Lung (tissue), 12 donors: ENCODE measurements around the gene SCMH1. TPM values are rescaled to one million over a fixed set of nuclear protein-coding genes. Genes with fewer than 3 reads are reported as not detected.

Source experiments
- ATAC-seq: fragments of 200-7000 bp; cut with Tn5 transposase; one replicate; pipeline ENCODE4 v1.9.1; 2020; ENCODE audit warnings: moderate number of reproducible peaks; ENCODE audit not compliant: insufficient read depth, low FRiP score
- DNase-seq, 3 donors: peaks; one replicate each; pipeline ENCODE4 v3.0.0-alpha.2; 2013 to 2017
- H3K27ac ChIP-seq, 2 donors: one replicate each; pipeline ENCODE4 v1.5.1; 2013; ENCODE audit warnings: mild to moderate bottlenecking in 2 of 2, moderate library complexity in 2 of 2, control low read depth in 1 of 2, inconsistent platforms in 1 of 2, low read depth in 1 of 2, low read length in 1 of 2
- H3K27me3 ChIP-seq, 3 donors: one replicate each; pipeline ENCODE4 v1.5.1; 2013; ENCODE audit warnings: low read length in 2 of 3; ENCODE audit not compliant: control insufficient read depth in 3 of 3, insufficient read depth in 3 of 3
- H3K36me3 ChIP-seq, 4 donors: one replicate each; pipeline ENCODE4 v1.5.1; 2013; ENCODE audit warnings: low read length in 4 of 4, mild to moderate bottlenecking in 1 of 4, moderate library complexity in 1 of 4; ENCODE audit not compliant: control insufficient read depth in 4 of 4, insufficient read depth in 4 of 4
- H3K4me1 ChIP-seq, 5 donors: one replicate each; pipeline ENCODE4 v1.5.1; 2013; ENCODE audit warnings: low read length in 5 of 5, mild to moderate bottlenecking in 2 of 5, moderate library complexity in 1 of 5; ENCODE audit not compliant: control insufficient read depth in 5 of 5, insufficient read depth in 5 of 5
- H3K4me3 ChIP-seq: one replicate; pipeline ENCODE4 v1.5.1; 2013; ENCODE audit warnings: mild to moderate bottlenecking, control low read depth, moderate library complexity
- H3K9ac ChIP-seq, 2 donors: one replicate each; pipeline ENCODE4 v1.5.1; 2013; ENCODE audit warnings: low read length in 2 of 2, control low read depth in 1 of 2; ENCODE audit not compliant: insufficient read depth in 1 of 2
- H3K9me3 ChIP-seq, 4 donors: one replicate each; pipeline ENCODE4 v1.5.1; 2013; ENCODE audit warnings: low read length in 3 of 4, mild to moderate bottlenecking in 1 of 4, moderate library complexity in 1 of 4; ENCODE audit not compliant: control insufficient read depth in 4 of 4, insufficient read depth in 3 of 4
- WGBS, 2 donors: extraction: QIAGEN DNeasy Blood & Tissue Kit; methylation state at CpG; one replicate each; pipeline ENCODE4 v1.1.7; 2013; 5-methylcytosine and 5-hydroxymethylcytosine counted together
- polyA plus RNA-seq, 2 donors: library from polyadenylated mRNA; stranded (reverse); fragments of 200-250 nt; gene quantifications; one replicate each; pipeline ENCODE4 v1.2.1, GENCODE V29; 2013
- total RNA-seq, 2 donors: library from RNA; depleted of rRNA in 1 of 2; stranded (reverse); fragments of >200 nt in 1 of 2; gene quantifications; one replicate each; pipeline ENCODE4 v1.2.1, GENCODE V29; 2014 to 2021
- TF ChIP-seq, protein P1 (sequence below): IDR thresholded peaks from 2 replicates; pipeline ENCODE4 v1.5.1; 2012; ENCODE audit warnings: mild to moderate bottlenecking; ENCODE audit errors: control extremely low read depth, extremely low read depth
- donor health status: control.
- donor health status: control.
- donor health status: Bipolar disorder and iron deficiency.
- donor health status: healthy.
- donor health status: DM: yes; HTN: yes; CAD: no.

Gene SCMH1
- total and polyA plus RNA-seq, 4 donors, result 20.7 to 43.5 (median 28.8) TPM

DNA sequence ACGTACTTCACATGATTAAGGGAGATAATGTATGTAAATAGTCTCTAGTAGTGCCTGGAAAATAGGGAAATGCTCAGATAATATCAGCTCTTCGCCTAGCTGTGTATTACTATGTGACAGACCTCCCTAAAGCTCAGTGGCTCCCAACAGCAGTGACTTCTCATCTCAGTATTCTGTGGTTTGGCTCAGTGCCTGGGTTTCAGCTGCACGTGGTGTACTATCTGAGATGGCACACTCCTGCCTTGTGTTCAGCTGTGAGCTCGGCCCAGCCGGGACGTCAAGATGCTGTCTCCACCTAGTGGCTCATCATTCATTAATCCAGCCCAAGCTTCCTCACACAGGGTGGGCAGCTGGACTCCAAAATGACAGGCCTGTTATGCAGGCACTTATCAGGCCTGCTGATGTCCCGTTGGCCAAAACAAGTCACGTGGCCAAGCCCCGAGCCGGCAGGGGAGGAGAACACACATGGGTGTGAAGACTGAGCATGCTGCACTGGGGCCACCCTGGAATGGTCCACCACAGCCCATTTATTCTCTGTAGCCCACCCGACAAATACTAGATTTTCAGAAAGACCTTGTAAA is 238.4 kb downstream of the SCMH1 start:
- no peaks in the 10 kb centered on the region for H3K27me3 ChIP-seq
- H3K9ac ChIP-seq, result no peak overlapping the region
- no peaks in the 10 kb centered on the region for H3K9me3 ChIP-seq
- H3K36me3 ChIP-seq, result peaks cover 0 to 35% (median 8%) of the 10 kb centered on the region in 4 donors
- WGBS, 2 donors, result 21 to 33% methylated on average over 11 of the region's 11 CpGs
- DNase-seq (peak; percentile 93 to 97 (median 96)), ATAC-seq (peak; percentile 89)
- peaks cover 0 to 11% (median 6%) of the 10 kb centered on the region in 5 donors for H3K4me1 ChIP-seq
- peak overlapping the region in 1 of 2 donors; percentile 17 for H3K27ac ChIP-seq
- no peak overlapping the region for H3K4me3 ChIP-seq
- TF ChIP-seq, protein P1, sequence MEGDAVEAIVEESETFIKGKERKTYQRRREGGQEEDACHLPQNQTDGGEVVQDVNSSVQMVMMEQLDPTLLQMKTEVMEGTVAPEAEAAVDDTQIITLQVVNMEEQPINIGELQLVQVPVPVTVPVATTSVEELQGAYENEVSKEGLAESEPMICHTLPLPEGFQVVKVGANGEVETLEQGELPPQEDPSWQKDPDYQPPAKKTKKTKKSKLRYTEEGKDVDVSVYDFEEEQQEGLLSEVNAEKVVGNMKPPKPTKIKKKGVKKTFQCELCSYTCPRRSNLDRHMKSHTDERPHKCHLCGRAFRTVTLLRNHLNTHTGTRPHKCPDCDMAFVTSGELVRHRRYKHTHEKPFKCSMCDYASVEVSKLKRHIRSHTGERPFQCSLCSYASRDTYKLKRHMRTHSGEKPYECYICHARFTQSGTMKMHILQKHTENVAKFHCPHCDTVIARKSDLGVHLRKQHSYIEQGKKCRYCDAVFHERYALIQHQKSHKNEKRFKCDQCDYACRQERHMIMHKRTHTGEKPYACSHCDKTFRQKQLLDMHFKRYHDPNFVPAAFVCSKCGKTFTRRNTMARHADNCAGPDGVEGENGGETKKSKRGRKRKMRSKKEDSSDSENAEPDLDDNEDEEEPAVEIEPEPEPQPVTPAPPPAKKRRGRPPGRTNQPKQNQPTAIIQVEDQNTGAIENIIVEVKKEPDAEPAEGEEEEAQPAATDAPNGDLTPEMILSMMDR, result peak; percentile 13

DNA sequence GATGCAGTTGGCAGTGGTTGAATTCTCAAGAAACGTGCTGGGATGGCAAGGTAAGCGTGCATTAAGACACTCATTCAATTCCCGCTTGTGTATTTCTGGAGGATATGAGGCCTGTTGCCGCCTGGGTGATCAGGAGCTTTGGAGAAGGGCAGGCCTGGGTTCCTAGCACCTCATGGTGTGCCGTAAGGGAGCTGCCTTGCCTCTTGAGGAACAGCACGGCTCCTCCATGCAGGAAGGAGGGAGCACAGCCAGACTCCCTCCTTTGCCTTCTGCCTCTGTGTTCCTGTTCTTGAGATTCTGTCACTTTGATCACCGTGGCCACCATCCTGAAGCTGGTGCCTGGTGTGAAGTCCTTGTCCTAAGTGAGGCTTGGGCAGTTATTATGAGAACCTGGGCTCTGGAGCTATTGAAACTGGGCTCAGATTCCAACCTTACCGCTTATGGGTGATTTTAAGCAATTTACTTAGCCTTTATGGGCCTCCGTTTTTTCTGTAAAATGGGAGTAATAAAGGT is 238.9 kb downstream of the SCMH1 start:
- H3K36me3 ChIP-seq, result peaks cover 3 to 39% (median 11%) of the 10 kb centered on the region in 4 donors
- ATAC-seq (no peak), DNase-seq (no peak)
- H3K4me1 ChIP-seq, result peaks cover 0 to 11% (median 6%) of the 10 kb centered on the region in 5 donors
- H3K9ac ChIP-seq, result no peak overlapping the region
- no peaks in the 10 kb centered on the region for H3K9me3 ChIP-seq
- 77 to 80% methylated on average over 9 of the region's 9 CpGs for WGBS, 2 donors
- H3K27me3 ChIP-seq, result no peaks in the 10 kb centered on the region
- TF ChIP-seq, protein P1, result no peak
- H3K27ac ChIP-seq, result peak overlapping the region; percentile 9 to 17
- H3K4me3 ChIP-seq, result no peak overlapping the region

DNA sequence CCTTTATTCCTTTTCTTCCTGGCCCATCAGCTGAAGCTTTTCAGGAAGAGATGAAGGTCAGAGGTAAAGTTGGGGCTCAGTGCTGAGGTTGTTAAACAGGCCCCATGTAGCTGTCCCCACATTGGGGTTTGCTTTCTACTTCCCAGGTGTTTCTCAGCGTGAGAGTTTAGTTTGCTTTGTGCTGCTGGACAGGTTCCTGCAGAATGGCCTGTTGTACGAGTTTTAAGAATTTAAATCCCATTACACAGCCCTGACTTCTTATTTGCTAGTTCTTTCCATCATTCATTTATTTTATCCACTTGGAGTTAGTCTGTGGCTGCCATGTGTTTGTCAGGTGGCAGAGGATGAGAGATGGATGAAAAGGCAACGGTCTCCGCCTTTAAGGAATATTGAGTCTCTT is 243.4 kb downstream of the SCMH1 start:
- peak in 1 of 3 donors; percentile 50 for DNase-seq
- no peaks in the 10 kb centered on the region for H3K9me3 ChIP-seq
- no peaks in the 10 kb centered on the region for H3K27me3 ChIP-seq
- ATAC-seq, result no peak
- no peak overlapping the region for H3K9ac ChIP-seq
- WGBS, 2 donors, result 96% methylated on average over 4 of the region's 4 CpGs
- H3K4me1 ChIP-seq, result peaks cover 0 to 8% (median 6%) of the 10 kb centered on the region in 5 donors
- no peak overlapping the region for H3K27ac ChIP-seq
- no peak overlapping the region for H3K4me3 ChIP-seq
- TF ChIP-seq, protein P1, result no peak
- H3K36me3 ChIP-seq, result peaks cover 18 to 33% (median 26%) of the 10 kb centered on the region in 4 donors
